H1 (cell line): Measurements from ENCODE around the gene MDFI. TPM values are rescaled to one million over a fixed set of nuclear protein-coding genes. Genes with fewer than 3 reads are reported as not detected.

ENCODE experiments used
- CTCF ChIA-PET: fragments of 300-600 bp; sonication (Branson Sonifier 250); formaldehyde crosslinking; loops from one replicate; lab custom pipeline; 2021; ENCODE audit not compliant: partially characterized antibody; lab: Charles Lee
- POLR2A ChIA-PET: fragments of 300-600 bp; sonication (Branson Sonifier 250); formaldehyde crosslinking; loops from one replicate; lab custom pipeline; 2021; ENCODE audit warnings: inconsistent platforms; ENCODE audit not compliant: partially characterized antibody; lab: Charles Lee
- DNase-seq, 2 experiments: peaks; one replicate each; pipeline versions ENCODE4 v3.0.0 to v3.0.0-alpha.2; 2010 to 2022; ENCODE audit warnings: low spot score in 2 of 2, low read depth in 1 of 2, mixed read lengths in 1 of 2
- FAIRE-seq: peaks from 2 replicates; lab custom pipeline; 2011; peaks lifted over from hg19 to GRCh38; lab: Jason Lieb, UNC
- H2AFZ ChIP-seq: 2 replicates; pipeline ENCODE4 v1.8.1; 2012; ENCODE audit warnings: low read length, inconsistent platforms
- H2AK5ac ChIP-seq: 2 replicates; pipeline ENCODE4 v1.6.1; 2013; ENCODE audit warnings: low read depth, low read length
- H2BK120ac ChIP-seq: replicated peaks from 2 replicates; pipeline ENCODE3; 2013; ENCODE audit warnings: low read depth, low read length, inconsistent platforms
- H2BK12ac ChIP-seq: 2 replicates; pipeline ENCODE4 v1.6.1; 2013; ENCODE audit warnings: low read depth, low read length
- H2BK15ac ChIP-seq: 2 replicates; pipeline ENCODE4 v1.6.1; 2013; ENCODE audit warnings: low read length
- H2BK20ac ChIP-seq: 2 replicates; pipeline ENCODE4 v1.6.1; 2013; ENCODE audit warnings: low read length
- H2BK5ac ChIP-seq: 2 replicates; pipeline ENCODE4 v1.6.1; 2013; ENCODE audit warnings: low read depth, low read length
- H3K14ac ChIP-seq: 2 replicates; pipeline ENCODE4 v1.6.1; 2013; ENCODE audit warnings: inconsistent platforms; ENCODE audit not compliant: insufficient read length
- H3K18ac ChIP-seq: 2 replicates; pipeline ENCODE4 v1.6.1; 2013; ENCODE audit warnings: low read length; ENCODE audit errors: extremely low read depth
- H3K23ac ChIP-seq: 2 replicates; pipeline ENCODE4 v1.6.1; 2013; ENCODE audit warnings: inconsistent platforms; ENCODE audit not compliant: insufficient read length
- H3K23me2 ChIP-seq: 2 replicates; pipeline ENCODE4 v1.6.1; 2013; ENCODE audit warnings: low read depth, low read length
- H3K27ac ChIP-seq: 2 replicates; pipeline ENCODE4 v1.6.1; 2011; ENCODE audit warnings: low read depth, low read length, inconsistent platforms
- H3K27me3 ChIP-seq, 4 experiments: replicated peaks in 1 of 4; 1 replicate in 1 of 4; 2 replicates in 3 of 4; pipeline versions ENCODE4 v1.6.1 to v1.8.1; 2011 to 2013; ENCODE audit warnings: low read length in 3 of 4, mild to moderate bottlenecking in 3 of 4, inconsistent platforms in 2 of 4, mixed read lengths in 2 of 4, moderate library complexity in 1 of 4; ENCODE audit not compliant: control insufficient read depth in 3 of 4, insufficient read depth in 3 of 4; ENCODE audit errors: extremely low read depth in 1 of 4
- H3K36me3 ChIP-seq, 4 experiments: 2 replicates each; pipeline versions ENCODE4 v1.6.1 to v1.8.1; 2011 to 2013; ENCODE audit warnings: mild to moderate bottlenecking in 4 of 4, low read length in 3 of 4, moderate library complexity in 2 of 4, control low read depth in 1 of 4, inconsistent platforms in 1 of 4; ENCODE audit not compliant: insufficient read depth in 4 of 4, control insufficient read depth in 2 of 4
- H3K4ac ChIP-seq: replicated peaks from 2 replicates; pipeline ENCODE3; 2013; ENCODE audit warnings: low read length, low read depth, mixed read lengths, inconsistent platforms; ENCODE audit not compliant: insufficient read length
- H3K4me1 ChIP-seq, 4 experiments: replicated peaks in 1 of 4; 1 replicate in 1 of 4; 2 replicates in 3 of 4; pipeline versions ENCODE4 v1.6.1 to v1.8.1; 2011 to 2013; ENCODE audit warnings: low read length in 3 of 4, inconsistent platforms in 2 of 4, mixed read lengths in 1 of 4; ENCODE audit not compliant: insufficient read depth in 4 of 4, control insufficient read depth in 3 of 4
- H3K4me2 ChIP-seq, 2 experiments: 2 replicates each; pipeline versions ENCODE4 v1.6.1 to v1.8.1; 2011 to 2013; ENCODE audit warnings: low read depth in 2 of 2, low read length in 2 of 2, control low read depth in 1 of 2, inconsistent platforms in 1 of 2, mild to moderate bottlenecking in 1 of 2; ENCODE audit not compliant: insufficient read depth in 1 of 2
- H3K4me3 ChIP-seq, 4 experiments: fragments of 200-600, 300-600 bp in 1 of 4; sonication (generic), shearing (Covaris generic), sonication (Bioruptor Twin) in 1 of 4; 2 replicates each; pipeline versions ENCODE4 v1.5.1 to v1.8.1; 2011 to 2016; ENCODE audit warnings: low read length in 4 of 4, low read depth in 3 of 4, control low read depth in 2 of 4, inconsistent platforms in 2 of 4, mild to moderate bottlenecking in 2 of 4, mixed read lengths in 1 of 4, moderate library complexity in 1 of 4; ENCODE audit not compliant: insufficient read depth in 2 of 4; ENCODE audit errors: extremely low read depth in 1 of 4
- H3K56ac ChIP-seq: replicated peaks from 2 replicates; pipeline ENCODE3; 2013; ENCODE audit warnings: low read depth, mild to moderate bottlenecking, mixed read lengths, low read length, inconsistent platforms; ENCODE audit not compliant: insufficient read length
- H3K79me1 ChIP-seq: 2 replicates; pipeline ENCODE4 v1.6.1; 2013; ENCODE audit warnings: low read depth, low read length, control low read depth
- H3K79me2 ChIP-seq, 2 experiments: 2 replicates each; pipeline versions ENCODE4 v1.6.1 to v1.8.1; 2012 to 2013; ENCODE audit warnings: low read length in 2 of 2, mild to moderate bottlenecking in 2 of 2, inconsistent platforms in 1 of 2; ENCODE audit not compliant: insufficient read depth in 2 of 2, control insufficient read depth in 1 of 2
- H3K9ac ChIP-seq, 4 experiments: replicated peaks in 1 of 4; 1 replicate in 1 of 4; 2 replicates in 3 of 4; pipeline versions ENCODE4 v1.6.1 to v1.8.1; 2011 to 2013; ENCODE audit warnings: low read depth in 3 of 4, low read length in 3 of 4, control low read depth in 2 of 4, mild to moderate bottlenecking in 2 of 4, moderate library complexity in 2 of 4, inconsistent platforms in 1 of 4; ENCODE audit errors: extremely low read depth in 1 of 4
- H3K9me3 ChIP-seq, 2 experiments: 2 replicates each; pipeline versions ENCODE4 v1.6.1 to v1.8.1; 2012 to 2013; ENCODE audit warnings: mild to moderate bottlenecking in 2 of 2, moderate library complexity in 2 of 2, control low read depth in 1 of 2, inconsistent platforms in 1 of 2, low read depth in 1 of 2, low read length in 1 of 2, mixed read lengths in 1 of 2; ENCODE audit not compliant: insufficient read depth in 2 of 2
- H4K20me1 ChIP-seq, 2 experiments: replicated peaks in 1 of 2; 2 replicates each; pipeline versions ENCODE3 to v1.8.1; 2011 to 2013; ENCODE audit warnings: inconsistent platforms in 2 of 2, low read length in 2 of 2, mild to moderate bottlenecking in 1 of 2; ENCODE audit not compliant: insufficient read depth in 2 of 2, control insufficient read depth in 1 of 2
- H4K5ac ChIP-seq: 2 replicates; pipeline ENCODE4 v1.6.1; 2013; ENCODE audit warnings: low read length, low read depth, mixed read lengths, inconsistent platforms; ENCODE audit not compliant: insufficient read length
- H4K8ac ChIP-seq: 2 replicates; pipeline ENCODE4 v1.8.0; 2013; ENCODE audit warnings: mild to moderate bottlenecking, moderate library complexity, low read length, inconsistent platforms; ENCODE audit not compliant: insufficient read depth; ENCODE audit errors: extremely low read depth
- H4K91ac ChIP-seq: replicated peaks from 2 replicates; pipeline ENCODE3; 2013; ENCODE audit warnings: low read length, mixed read lengths, inconsistent platforms; ENCODE audit not compliant: insufficient read length
- RAD21 ChIP-seq, 2 experiments: IDR thresholded peaks in 1 of 2; conservative IDR thresholded peaks in 1 of 2; 2 replicates each; pipeline ENCODE4 v1.6.1; 2011; ENCODE audit warnings: low read depth in 2 of 2, low read length in 2 of 2, improper control_type of control experiment in 1 of 2, inconsistent platforms in 1 of 2, mild to moderate bottlenecking in 1 of 2, moderate library complexity in 1 of 2
- RBBP5 ChIP-seq: IDR thresholded peaks from 2 replicates; pipeline ENCODE4 v1.7.1; 2012; ENCODE audit warnings: low read depth, mild to moderate bottlenecking, inconsistent platforms, low read length, moderate library complexity, borderline replicate concordance
- WGBS, 2 experiments: shearing (Covaris generic) in 1 of 2; methylation state at CpG; one replicate each; pipeline versions ENCODE4 v1.1.6 to v1.1.7; 2013 to 2015; ENCODE audit warnings: low lambda C conversion rate in 2 of 2, mixed read lengths in 2 of 2, inconsistent platforms in 1 of 2, low coverage in 1 of 2, missing lambda C conversion rate in 1 of 2; ENCODE audit not compliant: insufficient replicate concordance in 2 of 2, insufficient coverage in 1 of 2, insufficient read length in 1 of 2; ENCODE audit errors: extremely low coverage in 1 of 2, missing lambda C conversion rate in 1 of 2; 5-methylcytosine and 5-hydroxymethylcytosine counted together
- polyA plus RNA-seq, 7 experiments: library from polyadenylated mRNA; depleted of rRNA in 3 of 7; stranded (reverse) in 5 of 7; unstranded in 2 of 7; fragments of >200 nt in 5 of 7; fragments of 200-250 nt in 2 of 7; gene quantifications; 1 replicate in 5 of 7; 2 replicates in 1 of 7; 4 replicates in 1 of 7; pipeline versions ENCODE4 v1.2.1 to v1.2.3, GENCODE V29; 2011 to 2013; ENCODE audit warnings: missing spikeins in 2 of 7, mixed read lengths in 2 of 7
- total RNA-seq: library from RNA; stranded (reverse); fragmentation: NEBNext Ultra II Directional; extraction: Animal tissue kit (Norgen Biotek cat#: 25700); gene quantifications from 2 replicates; pipeline ENCODE4 v1.2.1, GENCODE V29; 2021

MDFI gene
- total and polyA plus RNA-seq, 2 of the 8 experiments (the other 6 are each of a cell fraction or from before 2014, with no cell fraction given): 41.0 to 65.6 TPM

DNA sequence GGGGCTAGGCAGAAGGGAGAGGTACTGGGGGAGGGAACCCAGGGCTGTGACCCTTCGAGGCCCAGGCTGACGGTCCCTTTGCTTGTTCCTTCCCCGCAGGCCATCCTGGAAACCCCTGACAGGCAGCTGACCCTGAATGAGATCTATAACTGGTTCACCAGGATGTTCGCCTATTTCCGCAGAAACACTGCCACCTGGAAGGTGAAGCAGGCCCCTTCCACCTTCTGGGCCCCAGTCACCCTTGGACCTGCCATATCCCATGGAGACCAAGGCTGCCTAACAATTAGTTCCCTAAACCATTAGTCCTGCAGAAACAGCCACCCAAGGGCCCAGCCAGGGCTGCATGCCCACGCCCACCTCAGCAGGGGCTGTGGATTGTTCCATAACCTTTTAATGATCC, 47.1 kb upstream of the MDFI start:
- Histone ChIP-seq H2BK15ac (no peak overlapping the region; the same call in 1 of the 2 replicates), H2BK20ac (no peak overlapping the region), H2BK120ac (no peak overlapping the region), H4K91ac (no peak overlapping the region), H3K79me2 (no peaks in the 10 kb centered on the region), H3K23ac (no peak overlapping the region), H2AFZ (no peak overlapping the region), H3K4ac (no peak overlapping the region), H3K79me1 (no peaks in the 10 kb centered on the region), H4K5ac (no peak overlapping the region), H3K18ac (no peak overlapping the region), H3K9ac (no peak overlapping the region), H2BK5ac (no peak overlapping the region), H4K20me1 (no peaks in the 10 kb centered on the region), H3K27ac (no peak overlapping the region), H3K4me3 (no peak overlapping the region), H2AK5ac (no peak overlapping the region), H3K4me2 (no peak overlapping the region), H3K56ac (no peak overlapping the region), H3K23me2 (no peaks in the 10 kb centered on the region), H3K14ac (no peak overlapping the region), H3K9me3 (no peaks in the 10 kb centered on the region), H4K8ac (no peak overlapping the region), H2BK12ac (no peak overlapping the region), H3K36me3 (peaks cover 0 to 4% (median 2%) of the 10 kb centered on the region in 4 experiments; a peak in 3 of 8 replicates), H3K27me3 (no peaks in the 10 kb centered on the region), H3K4me1 (peaks cover 3 to 16% (median 9%) of the 10 kb centered on the region in 4 experiments)
- POLR2A ChIA-PET: no interaction called here
- FAIRE-seq: no peak
- TF ChIP-seq RBBP5 (no peak), RAD21 (IDR thresholded peaks at IDR 0.05 in 1 of 2, conservative IDR thresholded peaks at IDR 0.05 in 1 of 2; ENCODE audit: low read depth in 2 of 2, low read length in 2 of 2) (peak in 1 of 2 experiments; percentile 35; a peak in 2 of 4 replicates)
- CTCF ChIA-PET: interaction anchor here (0.6 to 27.7 kb wide), 29 partner anchors 9 to 393 kb away, joined by 3 to 361 read pairs (median 5); no protein-coding TSS in a partner anchor
- no peak for DNase-seq
- WGBS, 2 experiments: 81% methylated on average over 6 of the region's 6 CpGs; no CpG with 5 or more reads in 1 of the 2 experiments
